Subcutaneous adipose tissue (tissue), 4 donors: ENCODE results near the gene PLAA. TPM values are rescaled to one million over a fixed set of nuclear protein-coding genes. Genes with fewer than 3 reads are reported as not detected.

Experiments
- CTCF ChIP-seq: fragments of 450-650 bp; IDR thresholded peaks from one replicate; pipeline ENCODE4 v1.5.1; 2016; ENCODE audit warnings: low read depth, mild to moderate bottlenecking, control low read depth, antibody characterized with exemption, moderate library complexity
- total RNA-seq, 4 donors: library from RNA; depleted of rRNA; stranded (reverse); fragments of >200 nt; gene quantifications; one replicate each; pipeline ENCODE4 v1.1.0, GENCODE V29; 2016

PLAA gene
- total RNA-seq, 4 donors from 2014 or later: 24.3 to 31.1 (median 27.2) TPM

- no peak for TF ChIP-seq CTCF
Measured at GRCh38 chr9:26971721-26972120, 24.7 kb upstream of the PLAA start.

- TF ChIP-seq CTCF: no peak
Measured at GRCh38 chr9:26956860-26957233, 9.8 kb upstream of the PLAA start.

- no peak for TF ChIP-seq CTCF
Measured at GRCh38 chr9:26955921-26956859, 9.1 kb upstream of the PLAA start, which contains the start of gene IFT74. IFT74 (plus strand) TSS chr9:26956412; CDS start chr9:26961968, 5,556 bp downstream.

GRCh38 chr9:26955222-26955903 lies 8.3 kb upstream of the PLAA start:
- no peak for TF ChIP-seq CTCF

GRCh38 chr9:26954050-26954508 lies 7.0 kb upstream of the PLAA start:
- no peak for TF ChIP-seq CTCF

- no peak for TF ChIP-seq CTCF
Measured at GRCh38 chr9:26951794-26952193, 4.8 kb upstream of the PLAA start.

GRCh38 chr9:26950521-26950920 lies 3.5 kb upstream of the PLAA start:
- no peak for TF ChIP-seq CTCF
